Erythroblast (primary cell): ENCODE results near the gene SNRPA1.
A peak's percentile ranks its signal among the peaks of the same experiment; 100 is the strongest.

ENCODE experiments used
- GATA1 ChIP-seq: IDR thresholded peaks from 2 replicates; pipeline ENCODE4 v1.6.1; 2011; ENCODE audit warnings: low read depth, mild to moderate bottlenecking, control low read depth, low read length, moderate library complexity
- POLR2A ChIP-seq: IDR thresholded peaks from 2 replicates; pipeline ENCODE4 v1.6.1; 2011; ENCODE audit warnings: mild to moderate bottlenecking, low read length

- TF ChIP-seq POLR2A (peak; percentile 72), GATA1 (no peak)
Observed at GRCh38 chr15:101255615-101256241, 39.3 kb downstream of the SNRPA1 start.
